OCI-LY3 (cell line): ENCODE measurements around the gene TESK2.
A peak's percentile ranks its signal among the peaks of the same experiment; 100 is the strongest.
"Not testable (repeated sequence)": the region's sequence is repeated elsewhere in the genome, so short reads cannot be mapped to it uniquely, and the experiment has no call there.

ENCODE experiments used
- H2AFZ ChIP-seq: fragments of 200-600, 300-600 bp; shearing (Covaris generic); 2 replicates; pipeline ENCODE4 v1.6.0; 2014; ENCODE audit warnings: antibody characterized with exemption, low read depth, low read length
- H3K27ac ChIP-seq: fragments of 200-600, 300-600 bp; sonication (generic); 2 replicates; pipeline ENCODE4 v1.5.1; 2014; ENCODE audit warnings: mild to moderate bottlenecking, low read length, moderate library complexity, mixed read lengths
- H3K27me3 ChIP-seq: fragments of 200-600, 300-600 bp; sonication (generic); 2 replicates; pipeline ENCODE4 v1.6.1; 2014; ENCODE audit warnings: low read depth, low read length, mixed read lengths
- H3K36me3 ChIP-seq: fragments of 200-600, 300-600 bp; sonication (generic); replicated peaks from 2 replicates; pipeline ENCODE3; 2014; ENCODE audit warnings: low read depth, low read length, mixed read lengths
- H3K4me1 ChIP-seq: fragments of 300-600, 200-600 bp; sonication (generic); 2 replicates; pipeline ENCODE4 v1.6.1; 2014; ENCODE audit warnings: low read length, mixed read lengths
- H3K4me2 ChIP-seq: fragments of 200-600, 300-600 bp; sonication (generic); 2 replicates; pipeline ENCODE4 v1.6.1; 2014; ENCODE audit warnings: low read length, mixed read lengths
- H3K4me3 ChIP-seq: fragments of 300-600, 200-600 bp; sonication (generic); 2 replicates; pipeline ENCODE4 v1.5.1; 2014; ENCODE audit warnings: antibody characterized with exemption, mild to moderate bottlenecking, low read length, moderate library complexity
- H3K79me2 ChIP-seq: fragments of 300-600, 200-600 bp; shearing (Covaris generic); 2 replicates; pipeline ENCODE4 v1.6.1; 2014; ENCODE audit warnings: mild to moderate bottlenecking, low read length, mixed read lengths
- H3K9ac ChIP-seq: fragments of 300-600, 200-600 bp; shearing (Covaris generic); 2 replicates; pipeline ENCODE4 v1.6.0; 2014; ENCODE audit warnings: mild to moderate bottlenecking, low read length, moderate library complexity
- H3K9me3 ChIP-seq: fragments of 200-600, 300-600 bp; shearing (Covaris generic); 2 replicates; pipeline ENCODE4 v1.6.1; 2014; ENCODE audit warnings: low read length, mixed read lengths; ENCODE audit not compliant: insufficient read depth
- H4K20me1 ChIP-seq: fragments of 200-600, 300-600 bp; sonication (generic); 2 replicates; pipeline ENCODE4 v1.6.1; 2016; ENCODE audit warnings: low read length, mixed read lengths; ENCODE audit not compliant: insufficient read depth
- CTCF ChIP-seq: fragments of 200-600, 300-600 bp; sonication (generic); IDR thresholded peaks from 2 replicates; pipeline ENCODE4 v1.5.1; 2014; ENCODE audit warnings: antibody characterized with exemption, low read length, low read depth
- EZH2phosphoT487 ChIP-seq: fragments of 200-600 bp; shearing (Covaris generic); IDR thresholded peaks from 2 replicates; pipeline ENCODE4 v1.6.1; 2018; ENCODE audit warnings: antibody characterized with exemption, mixed run types, low read depth

Gene TESK2

GRCh38 chr1:45516465-45516864 is 25.5 kb upstream of the TESK2 start:
- H3K27ac ChIP-seq, result no peak overlapping the region
- H3K4me2 ChIP-seq, result no peak overlapping the region

GRCh38 chr1:45516036-45516435 is 25.1 kb upstream of the TESK2 start:
- no peaks in the 10 kb centered on the region for H3K9me3 ChIP-seq
- TF ChIP-seq EZH2phosphoT487 (no peak), CTCF (no peak)
- H3K9ac ChIP-seq, result no peak overlapping the region
- H3K79me2 ChIP-seq, result peaks cover 44% of the 10 kb centered on the region
- H3K4me2 ChIP-seq, result no peak overlapping the region
- no peak overlapping the region for H3K4me3 ChIP-seq
- peaks cover 8% of the 10 kb centered on the region; the same call in 1 of the 2 replicates for H3K4me1 ChIP-seq
- peaks cover 29% of the 10 kb centered on the region for H3K36me3 ChIP-seq
- no peaks in the 10 kb centered on the region for H3K27me3 ChIP-seq
- peaks cover 8% of the 10 kb centered on the region for H4K20me1 ChIP-seq
- no peak overlapping the region for H2AFZ ChIP-seq
- H3K27ac ChIP-seq, result no peak overlapping the region

More at GRCh38 chr1:45516465-45516864, 25.5 kb upstream of the TESK2 start:
- no peak overlapping the region for H3K4me3 ChIP-seq
- H3K4me1 ChIP-seq, result peaks cover 8% of the 10 kb centered on the region; the same call in 1 of the 2 replicates
- no peaks in the 10 kb centered on the region for H3K9me3 ChIP-seq
- peaks cover 28% of the 10 kb centered on the region for H3K36me3 ChIP-seq
- no peak overlapping the region for H3K9ac ChIP-seq
- no peak overlapping the region for H2AFZ ChIP-seq
- peaks cover 48% of the 10 kb centered on the region for H3K79me2 ChIP-seq
- H4K20me1 ChIP-seq, result peaks cover 8% of the 10 kb centered on the region
- TF ChIP-seq EZH2phosphoT487 (no peak), CTCF (no peak)
- no peaks in the 10 kb centered on the region for H3K27me3 ChIP-seq

- not testable (repeated sequence) for H4K20me1 ChIP-seq, H3K27ac ChIP-seq, H3K27me3 ChIP-seq, H3K4me1 ChIP-seq, H3K4me3 ChIP-seq, H3K9me3 ChIP-seq, H3K4me2 ChIP-seq, H2AFZ ChIP-seq, H3K9ac ChIP-seq
- H3K36me3 ChIP-seq, result peaks cover 36% of the 10 kb centered on the region
- H3K79me2 ChIP-seq, result peaks cover 20% of the 10 kb centered on the region
Observed at GRCh38 chr1:45513532-45514260, 22.7 kb upstream of the TESK2 start.

- TF ChIP-seq EZH2phosphoT487 (no peak), CTCF (peak; percentile 70)
- H3K27me3 ChIP-seq, result no peaks in the 10 kb centered on the region
- H3K27ac ChIP-seq, result no peak overlapping the region
- H3K79me2 ChIP-seq, result peaks cover 13% of the 10 kb centered on the region; the same call in 1 of the 2 replicates
- no peaks in the 10 kb centered on the region for H3K9me3 ChIP-seq
- no peak overlapping the region for H3K9ac ChIP-seq
- H3K4me2 ChIP-seq, result no peak overlapping the region
- peaks cover 35% of the 10 kb centered on the region for H3K36me3 ChIP-seq
- no peak overlapping the region for H3K4me3 ChIP-seq
- no peak overlapping the region for H2AFZ ChIP-seq
- H3K4me1 ChIP-seq, result no peaks in the 10 kb centered on the region
- no peaks in the 10 kb centered on the region for H4K20me1 ChIP-seq
Observed at GRCh38 chr1:45512641-45513054, 21.7 kb upstream of the TESK2 start.
